H9 (cell line): ENCODE results near the gene LAMC3. TPM values are rescaled to one million over a fixed set of nuclear protein-coding genes. Genes with fewer than 3 reads are reported as not detected.

Experiments used
- DNase-seq: peaks from one replicate; pipeline ENCODE4 v3.0.0-alpha.2; 2017
- H2AFZ ChIP-seq: one replicate; pipeline ENCODE4 v1.6.1; 2013; ENCODE audit warnings: mild to moderate bottlenecking, low read length, control low read depth, moderate library complexity
- H2AK5ac ChIP-seq: 2 replicates; pipeline ENCODE4 v1.6.1; 2013; ENCODE audit warnings: low read length, control low read depth, mixed read lengths; ENCODE audit not compliant: insufficient read length
- H2BK120ac ChIP-seq: one replicate; pipeline ENCODE4 v1.6.1; 2013; ENCODE audit warnings: low read depth, mild to moderate bottlenecking, low read length, control low read depth, inconsistent platforms; ENCODE audit not compliant: poor library complexity, severe bottlenecking
- H2BK12ac ChIP-seq: 2 replicates; pipeline ENCODE4 v1.6.1; 2013; ENCODE audit warnings: low read length, control low read depth, mixed read lengths, low read depth; ENCODE audit not compliant: insufficient read length
- H2BK15ac ChIP-seq: 2 replicates; pipeline ENCODE4 v1.6.1; 2013; ENCODE audit warnings: low read depth, low read length, control low read depth
- H2BK20ac ChIP-seq: one replicate; pipeline ENCODE4 v1.6.1; 2013; ENCODE audit warnings: low read depth, mild to moderate bottlenecking, low read length, control low read depth, inconsistent platforms; ENCODE audit not compliant: poor library complexity, severe bottlenecking
- H2BK5ac ChIP-seq: 2 replicates; pipeline ENCODE4 v1.6.1; 2013; ENCODE audit warnings: low read length, control low read depth, mixed read lengths; ENCODE audit not compliant: insufficient read length
- H3K14ac ChIP-seq: 2 replicates; pipeline ENCODE4 v1.6.1; 2013; ENCODE audit warnings: low read length, control low read depth; ENCODE audit not compliant: insufficient read depth
- H3K18ac ChIP-seq: 2 replicates; pipeline ENCODE4 v1.6.1; 2013; ENCODE audit warnings: low read depth, mild to moderate bottlenecking, mixed read lengths, low read length, control low read depth; ENCODE audit not compliant: insufficient read length
- H3K23ac ChIP-seq: 2 replicates; pipeline ENCODE4 v1.6.1; 2013; ENCODE audit warnings: low read length, control low read depth, mixed read lengths, low read depth; ENCODE audit not compliant: insufficient read length
- H3K23me2 ChIP-seq: 2 replicates; pipeline ENCODE4 v1.6.1; 2013; ENCODE audit warnings: low read depth, mild to moderate bottlenecking, mixed read lengths, low read length, control low read depth; ENCODE audit not compliant: insufficient read length, poor library complexity, severe bottlenecking
- H3K27ac ChIP-seq: 2 replicates; pipeline ENCODE4 v1.5.1; 2013; ENCODE audit warnings: low read length, control low read depth, mixed read lengths, low read depth; ENCODE audit not compliant: insufficient read length
- H3K27me3 ChIP-seq: 2 replicates; pipeline ENCODE4 v1.6.1; 2013; ENCODE audit warnings: low read length, control low read depth, inconsistent platforms; ENCODE audit not compliant: insufficient read depth
- H3K4ac ChIP-seq: 2 replicates; pipeline ENCODE4 v1.6.1; 2013; ENCODE audit warnings: low read depth, mild to moderate bottlenecking, control low read depth, inconsistent platforms, low read length, moderate library complexity
- H3K4me1 ChIP-seq: 2 replicates; pipeline ENCODE4 v1.6.1; 2013; ENCODE audit warnings: low read length, control low read depth, inconsistent platforms; ENCODE audit not compliant: insufficient read depth
- H3K4me2 ChIP-seq: 2 replicates; pipeline ENCODE4 v1.6.1; 2013; ENCODE audit warnings: low read length, control low read depth, mixed read lengths; ENCODE audit not compliant: insufficient read length, insufficient read depth
- H3K56ac ChIP-seq: 2 replicates; pipeline ENCODE4 v1.6.1; 2013; ENCODE audit warnings: low read depth, mild to moderate bottlenecking, mixed read lengths, low read length, control low read depth; ENCODE audit not compliant: insufficient read length
- H3K79me1 ChIP-seq: 2 replicates; pipeline ENCODE4 v1.6.1; 2013; ENCODE audit warnings: low read depth, mild to moderate bottlenecking, moderate library complexity, low read length, control low read depth, inconsistent platforms; ENCODE audit not compliant: insufficient read depth, poor library complexity, severe bottlenecking
- H3K79me2 ChIP-seq: 2 replicates; pipeline ENCODE4 v1.6.1; 2013; ENCODE audit warnings: low read length, control low read depth, inconsistent platforms; ENCODE audit not compliant: insufficient read depth
- H3K9ac ChIP-seq: 2 replicates; pipeline ENCODE4 v1.6.1; 2013; ENCODE audit warnings: low read length, control low read depth, mixed read lengths; ENCODE audit not compliant: insufficient read length; ENCODE audit errors: extremely low read depth
- H3K9me3 ChIP-seq: one replicate; pipeline ENCODE4 v1.6.1; 2013; ENCODE audit warnings: low read depth, low read length, inconsistent platforms; ENCODE audit not compliant: control insufficient read depth
- H3T11ph ChIP-seq: one replicate; pipeline ENCODE4 v1.6.1; 2013; ENCODE audit warnings: mild to moderate bottlenecking, low read length, control low read depth, inconsistent platforms
- H4K20me1 ChIP-seq: one replicate; pipeline ENCODE4 v1.6.1; 2013; ENCODE audit not compliant: control insufficient read depth, insufficient read length, insufficient read depth
- H4K5ac ChIP-seq: 2 replicates; pipeline ENCODE4 v1.6.1; 2013; ENCODE audit warnings: low read depth, mild to moderate bottlenecking, mixed read lengths, low read length, control low read depth; ENCODE audit not compliant: insufficient read length
- H4K8ac ChIP-seq: replicated peaks from 2 replicates; pipeline ENCODE4 v1.6.1; 2013; ENCODE audit warnings: low read length, control low read depth, mixed read lengths, low read depth; ENCODE audit not compliant: insufficient read length
- H4K91ac ChIP-seq: 2 replicates; pipeline ENCODE4 v1.6.1; 2013; ENCODE audit warnings: low read depth, mild to moderate bottlenecking, moderate library complexity, mixed read lengths, low read length, control low read depth; ENCODE audit not compliant: insufficient read length
- H3K27ac Mint-ChIP-seq, 3 experiments: 2 replicates in 2 of 3; 3 replicates in 1 of 3; pipeline ENCODE4 v1.8.0; 2020 to 2021; ENCODE audit warnings: mixed read lengths in 3 of 3, mild to moderate bottlenecking in 1 of 3, moderate library complexity in 1 of 3
- H3K27me3 Mint-ChIP-seq: 2 replicates; pipeline ENCODE4 v1.8.0; 2021; ENCODE audit warnings: low read depth, mild to moderate bottlenecking, moderate library complexity, mixed read lengths
- H3K36me3 Mint-ChIP-seq, 3 experiments: 2 replicates in 2 of 3; 3 replicates in 1 of 3; pipeline ENCODE4 v1.8.0; 2020 to 2021; ENCODE audit warnings: low read depth in 3 of 3, mixed read lengths in 3 of 3; ENCODE audit not compliant: insufficient read depth in 1 of 3
- H3K4me1 Mint-ChIP-seq, 2 experiments: 2 replicates each; pipeline ENCODE4 v1.8.0; 2020; ENCODE audit warnings: mixed read lengths in 2 of 2
- H3K4me3 Mint-ChIP-seq, 2 experiments: 2 replicates in 1 of 2; 3 replicates in 1 of 2; pipeline ENCODE4 v1.8.0; 2020 to 2021; ENCODE audit warnings: mild to moderate bottlenecking in 2 of 2, mixed read lengths in 2 of 2, moderate library complexity in 1 of 2
- H3K9me3 Mint-ChIP-seq, 2 experiments: 2 replicates in 1 of 2; 3 replicates in 1 of 2; pipeline ENCODE4 v1.8.0; 2020; ENCODE audit warnings: mild to moderate bottlenecking in 2 of 2, mixed read lengths in 2 of 2, moderate library complexity in 1 of 2
- WGBS: extraction: QIAGEN DNeasy Blood & Tissue Kit; methylation state at CpG from one replicate; pipeline ENCODE4 v1.1.7; 2013; ENCODE audit warnings: missing lambda C conversion rate, low lambda C conversion rate, mixed read lengths; ENCODE audit not compliant: insufficient read length; ENCODE audit errors: extremely low coverage; 5-methylcytosine and 5-hydroxymethylcytosine counted together
- total RNA-seq: library from RNA; stranded (reverse); gene quantifications from 2 replicates; pipeline ENCODE4 v1.2.1, GENCODE V29; 2021
- TF ChIP-seq, protein P1 (sequence below): fragments of 200-600 bp; sonication (generic); conservative IDR thresholded peaks from 3 replicates; pipeline ENCODE4 v1.8.0; 2021; ENCODE audit warnings: antibody characterized with exemption, mild to moderate bottlenecking

The LAMC3 gene
- total RNA-seq, 1 experiment from 2014 or later: 21.7 TPM

DNA sequence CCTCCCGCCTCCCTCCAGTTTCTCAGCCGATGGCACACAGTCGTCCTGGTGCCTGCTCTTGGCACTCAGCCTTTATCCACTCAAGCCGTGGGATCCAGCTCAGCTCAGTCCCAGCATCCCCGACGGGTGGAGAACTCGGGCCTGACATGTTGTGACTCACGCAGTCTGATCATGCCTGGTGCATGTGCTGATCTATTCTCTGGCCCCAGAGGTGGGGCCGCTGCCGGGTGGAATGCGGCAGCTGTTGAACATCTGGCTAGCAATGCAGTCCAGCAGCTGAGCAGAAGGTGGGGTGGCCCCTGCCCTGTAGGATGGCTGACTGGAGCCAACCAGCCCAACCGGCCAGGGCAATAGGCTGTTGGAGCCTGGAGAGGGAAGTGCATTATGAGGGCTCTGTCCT is 85.6 kb downstream of the LAMC3 start:
- Histone ChIP-seq H3K18ac (no peak overlapping the region), H3K79me2 (no peaks in the 10 kb centered on the region; the same call in 1 of the 2 replicates)
- H3K27me3 Mint-ChIP-seq: peaks cover 23% of the 10 kb centered on the region

More for the DNA sequence above, 85.6 kb downstream of the LAMC3 start:
- H2BK20ac ChIP-seq: no peak overlapping the region
- TF ChIP-seq, protein P1, sequence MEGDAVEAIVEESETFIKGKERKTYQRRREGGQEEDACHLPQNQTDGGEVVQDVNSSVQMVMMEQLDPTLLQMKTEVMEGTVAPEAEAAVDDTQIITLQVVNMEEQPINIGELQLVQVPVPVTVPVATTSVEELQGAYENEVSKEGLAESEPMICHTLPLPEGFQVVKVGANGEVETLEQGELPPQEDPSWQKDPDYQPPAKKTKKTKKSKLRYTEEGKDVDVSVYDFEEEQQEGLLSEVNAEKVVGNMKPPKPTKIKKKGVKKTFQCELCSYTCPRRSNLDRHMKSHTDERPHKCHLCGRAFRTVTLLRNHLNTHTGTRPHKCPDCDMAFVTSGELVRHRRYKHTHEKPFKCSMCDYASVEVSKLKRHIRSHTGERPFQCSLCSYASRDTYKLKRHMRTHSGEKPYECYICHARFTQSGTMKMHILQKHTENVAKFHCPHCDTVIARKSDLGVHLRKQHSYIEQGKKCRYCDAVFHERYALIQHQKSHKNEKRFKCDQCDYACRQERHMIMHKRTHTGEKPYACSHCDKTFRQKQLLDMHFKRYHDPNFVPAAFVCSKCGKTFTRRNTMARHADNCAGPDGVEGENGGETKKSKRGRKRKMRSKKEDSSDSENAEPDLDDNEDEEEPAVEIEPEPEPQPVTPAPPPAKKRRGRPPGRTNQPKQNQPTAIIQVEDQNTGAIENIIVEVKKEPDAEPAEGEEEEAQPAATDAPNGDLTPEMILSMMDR: no peak
- H3K4ac ChIP-seq: no peak overlapping the region
- H3K27me3 ChIP-seq: no peaks in the 10 kb centered on the region
- Mint-ChIP-seq H3K27ac (peak overlapping the region in 1 of 3 experiments; percentile 34; a peak in 1 of 7 replicates), H3K9me3 (no peaks in the 10 kb centered on the region; a peak in 1 of 5 replicates), H3K4me3 (no peak overlapping the region), H3K36me3 (peaks cover 7 to 16% (median 14%) of the 10 kb centered on the region in 3 experiments; a peak in 6 of 7 replicates), H3K4me1 (peaks cover 32 to 36% of the 10 kb centered on the region in 2 experiments)
- H2BK5ac ChIP-seq: no peak overlapping the region
- H2BK120ac ChIP-seq: no peak overlapping the region
- H2AK5ac ChIP-seq: no peak overlapping the region
- no peaks in the 10 kb centered on the region for H4K20me1 ChIP-seq
- H3K9ac ChIP-seq: no peak overlapping the region
- no peak overlapping the region for H3K27ac ChIP-seq
- no peak overlapping the region for H4K8ac ChIP-seq
- H2BK15ac ChIP-seq: no peak overlapping the region
- peaks cover 3% of the 10 kb centered on the region for H3K23me2 ChIP-seq
- H3K9me3 ChIP-seq: no peaks in the 10 kb centered on the region
- WGBS: no CpG with 5 or more reads among the region's 12 CpGs
- no peak overlapping the region for H3K23ac ChIP-seq
- H3K14ac ChIP-seq: no peak overlapping the region
- H3T11ph ChIP-seq: no peak overlapping the region
- no peaks in the 10 kb centered on the region for H3K79me1 ChIP-seq
- no peak overlapping the region for H3K56ac ChIP-seq
- no peak overlapping the region for H4K5ac ChIP-seq
- no peak overlapping the region for H2BK12ac ChIP-seq
- no peak overlapping the region for H2AFZ ChIP-seq
- H3K4me1 ChIP-seq: peaks cover 10% of the 10 kb centered on the region; the same call in 1 of the 2 replicates
- no peak overlapping the region for H4K91ac ChIP-seq
- H3K4me2 ChIP-seq: no peak overlapping the region
- DNase-seq: no peak
